Colon (tissue), 2 donors: ENCODE measurements around the gene AGAP1.
"Not testable (repeated sequence)": the region's sequence is repeated elsewhere in the genome, so short reads cannot be mapped to it uniquely, and the experiment has no call there.

Source experiments
- FAIRE-seq: peaks from 2 replicates; lab custom pipeline; 2012; peaks lifted over from hg19 to GRCh38; lab: Jason Lieb, UNC
- donor health status: control.
- donor health status: control.

The AGAP1 gene

DNA sequence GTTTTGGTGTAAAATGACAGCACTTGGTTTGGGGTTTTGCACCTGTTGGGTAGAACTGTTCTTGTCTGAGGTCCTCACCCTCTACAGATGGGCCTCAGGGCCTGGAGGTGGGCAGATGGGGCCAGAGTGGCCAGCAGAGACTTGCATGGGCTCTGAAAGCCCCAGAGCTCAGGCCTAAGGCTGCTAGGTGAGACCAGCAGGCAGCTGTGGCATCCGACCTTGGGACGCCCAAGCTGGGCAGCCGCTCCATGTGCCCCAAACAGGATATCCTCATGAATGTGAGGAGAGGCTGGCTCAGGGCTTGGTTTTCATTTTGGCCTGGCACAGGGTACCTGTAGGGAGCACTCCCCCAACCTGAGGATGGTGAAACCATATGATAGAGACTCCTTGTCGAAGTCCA lies 636.1 kb downstream of the AGAP1 start:
- FAIRE-seq = no peak

DNA sequence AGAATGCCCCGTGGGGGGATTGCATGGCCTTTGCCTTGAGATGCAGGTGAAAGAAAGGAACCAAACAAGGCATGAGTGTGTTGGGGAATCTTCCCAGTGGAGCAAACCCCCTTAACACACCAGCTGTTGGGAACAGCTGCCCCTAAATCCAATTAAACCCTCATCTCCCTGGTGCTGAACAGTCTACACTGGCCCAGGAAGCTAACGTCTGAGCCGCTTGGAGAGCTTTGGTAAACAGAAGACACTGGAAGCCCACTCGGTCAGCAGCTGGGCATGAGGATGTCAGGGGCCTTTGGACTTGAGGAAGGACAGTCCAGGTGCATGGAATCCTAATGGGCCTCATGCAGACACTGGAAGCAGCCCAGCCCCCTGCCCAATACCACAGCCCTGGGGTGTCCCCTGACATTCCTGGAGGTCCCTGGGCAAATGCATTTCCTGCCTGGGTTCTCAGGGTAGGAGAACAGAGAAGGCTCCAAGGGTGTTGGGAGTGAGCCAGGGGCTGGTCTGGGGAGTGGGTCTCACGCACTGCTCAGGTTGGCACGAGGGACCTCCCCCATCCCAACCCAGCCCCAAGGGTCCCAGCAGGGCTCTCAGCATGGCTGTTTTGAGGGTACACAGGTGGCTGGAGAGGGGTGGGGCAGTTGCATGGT lies 636.6 kb downstream of the AGAP1 start:
- FAIRE-seq = no peak

DNA sequence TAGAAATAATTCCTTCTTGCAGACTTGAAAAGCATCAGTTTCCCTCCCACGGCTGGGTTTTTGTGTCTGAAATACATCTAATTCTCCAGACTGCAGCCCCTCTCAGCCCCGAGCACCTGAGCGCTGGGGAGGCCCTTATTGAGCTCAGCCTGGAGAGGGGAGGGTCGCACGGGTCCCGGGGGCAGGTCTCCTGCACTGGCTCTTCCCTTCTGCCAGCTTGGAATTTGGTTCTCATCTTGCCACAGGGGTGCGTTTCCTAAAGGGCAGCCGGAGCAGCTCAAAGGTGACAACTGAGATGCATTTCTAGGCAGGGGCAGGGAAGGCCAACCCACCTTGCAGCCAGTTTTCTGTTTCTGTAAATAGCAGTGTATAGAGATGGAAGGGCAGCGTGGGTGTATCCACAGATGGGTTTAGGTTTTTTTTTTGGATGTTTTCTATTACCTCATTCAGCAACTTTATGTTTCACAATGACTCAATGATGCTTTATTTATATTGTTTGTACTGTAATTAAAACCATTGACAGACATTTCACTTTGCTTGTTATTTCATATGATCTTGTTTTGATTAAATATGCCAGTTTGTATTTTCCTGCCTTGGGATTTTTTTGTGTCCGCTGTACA lies 637.3 kb downstream of the AGAP1 start:
- no peak for FAIRE-seq

DNA sequence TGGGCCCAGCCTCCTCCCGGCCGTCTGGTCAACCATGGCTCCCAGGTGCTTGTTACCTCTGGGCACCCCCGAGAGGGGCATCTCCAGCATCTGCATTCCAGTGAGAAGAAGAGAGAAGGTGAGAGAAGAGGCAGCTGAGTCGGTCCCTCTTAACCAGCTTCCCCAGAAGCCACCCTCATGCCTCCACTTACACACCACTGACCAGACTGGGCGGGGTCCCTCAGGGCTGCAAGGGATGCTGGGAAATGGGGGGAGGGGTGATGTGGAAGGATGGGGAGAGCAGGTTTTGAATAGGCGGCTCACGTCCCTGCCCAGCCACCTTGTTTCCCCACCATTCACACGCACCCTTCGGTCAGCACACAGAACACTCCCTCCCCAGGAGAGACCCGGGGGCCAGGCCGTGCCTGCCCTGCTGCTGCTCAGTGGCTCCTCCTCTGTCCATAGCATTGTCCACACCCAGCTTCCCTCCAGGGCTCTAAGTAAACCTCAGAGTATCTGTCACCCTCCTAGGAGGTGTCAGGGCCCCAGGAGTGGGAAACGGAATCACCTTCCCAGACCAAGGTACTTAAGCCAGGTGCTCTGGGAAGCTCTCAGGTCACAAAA lies 639.7 kb downstream of the AGAP1 start:
- no peak for FAIRE-seq

DNA sequence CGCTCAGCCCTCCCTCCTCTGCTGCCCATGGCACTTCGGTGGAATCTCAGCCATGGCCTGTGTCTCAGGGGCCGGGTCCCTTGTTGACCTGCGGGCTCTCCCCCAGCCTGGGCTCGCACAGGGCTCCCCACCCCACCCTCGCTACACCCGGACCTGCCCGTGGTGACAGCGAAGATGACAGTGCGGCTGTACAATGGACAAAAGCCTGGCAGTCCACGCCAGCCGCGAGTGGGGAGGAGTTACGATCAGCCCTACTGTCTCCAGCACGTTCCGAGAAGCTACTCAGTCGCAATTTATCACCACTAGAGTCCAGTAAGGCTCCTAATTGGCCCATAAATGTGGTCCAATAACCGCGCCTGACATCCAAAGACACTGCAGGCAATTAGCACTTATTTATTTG lies 642.7 kb downstream of the AGAP1 start:
- no peak for FAIRE-seq

DNA sequence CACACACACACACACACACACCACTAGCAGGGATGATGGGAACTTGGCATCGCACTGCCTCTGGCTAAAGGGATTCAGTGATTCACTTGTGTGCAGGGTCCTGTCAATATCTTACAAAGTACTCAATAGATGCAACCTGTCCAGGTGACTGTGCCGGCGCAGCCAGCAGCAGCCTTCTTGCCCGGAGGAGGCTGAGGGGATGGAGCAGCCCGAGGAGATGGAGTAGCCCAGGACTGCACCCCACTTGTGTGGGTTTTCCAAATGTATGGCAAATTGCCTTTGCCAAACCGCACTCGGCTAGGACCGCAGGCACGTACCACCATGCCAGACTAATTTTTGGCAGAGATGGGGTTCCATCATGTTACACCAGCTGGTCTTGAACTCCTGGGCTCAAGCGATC lies 643.2 kb downstream of the AGAP1 start:
- FAIRE-seq = no peak

DNA sequence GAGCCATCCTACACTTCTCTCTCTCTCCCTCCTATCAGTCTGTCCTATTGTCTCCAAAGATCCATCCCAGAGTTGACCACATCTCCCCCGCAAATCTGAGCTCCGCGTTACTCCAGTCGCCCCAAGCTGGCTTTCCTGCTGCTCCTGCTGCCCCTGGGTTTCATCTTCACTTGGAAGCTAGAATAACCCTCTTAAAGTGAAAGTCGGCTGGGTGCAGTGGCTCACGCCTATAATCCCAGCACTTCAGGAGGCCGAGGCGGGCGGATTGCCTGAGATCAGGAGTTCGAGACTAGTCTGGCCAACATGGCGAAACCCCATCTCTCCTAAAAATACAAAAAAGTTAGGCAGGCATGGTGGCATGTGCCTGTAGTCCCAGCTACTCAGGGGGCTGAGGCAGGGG lies 647.8 kb downstream of the AGAP1 start:
- not testable (repeated sequence) for FAIRE-seq

DNA sequence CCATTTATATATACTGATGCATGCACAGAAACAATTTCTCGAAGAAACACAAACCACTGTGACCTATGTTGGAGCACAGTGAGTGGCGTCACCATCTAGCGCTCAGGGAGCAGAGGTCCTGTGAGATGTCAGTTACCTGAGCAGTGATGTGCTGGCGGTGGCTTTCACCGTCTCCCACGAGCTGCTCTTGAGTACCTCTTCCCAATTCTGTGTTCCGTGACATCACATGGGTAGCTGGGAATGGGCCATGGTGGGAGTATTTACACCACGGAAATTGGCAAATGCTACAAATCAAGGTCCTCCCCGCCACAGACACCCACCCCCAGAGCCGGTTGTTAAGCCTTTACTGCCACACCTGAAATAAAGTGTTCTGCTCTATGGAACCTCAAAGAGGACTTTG lies 650.0 kb downstream of the AGAP1 start:
- FAIRE-seq = no peak

DNA sequence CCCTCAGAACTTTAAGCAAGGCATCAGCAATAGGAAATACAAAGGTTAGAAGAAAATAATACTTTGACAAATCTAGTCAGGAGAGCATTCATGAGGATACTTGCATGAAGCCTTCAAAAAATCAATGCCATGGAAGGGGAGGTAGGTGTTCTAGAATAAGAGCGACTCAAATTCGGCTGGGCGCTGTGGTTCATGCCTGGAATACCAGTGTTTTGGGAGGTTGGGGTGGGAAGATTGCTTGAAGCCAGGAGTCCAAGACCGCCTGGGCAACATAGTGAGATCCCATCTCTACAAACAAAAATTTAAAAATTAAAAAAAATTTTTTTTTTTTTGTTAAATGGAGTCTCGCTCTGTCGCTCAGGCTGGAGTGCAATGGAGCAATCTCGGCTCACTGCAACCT lies 652.6 kb downstream of the AGAP1 start:
- no peak for FAIRE-seq

DNA sequence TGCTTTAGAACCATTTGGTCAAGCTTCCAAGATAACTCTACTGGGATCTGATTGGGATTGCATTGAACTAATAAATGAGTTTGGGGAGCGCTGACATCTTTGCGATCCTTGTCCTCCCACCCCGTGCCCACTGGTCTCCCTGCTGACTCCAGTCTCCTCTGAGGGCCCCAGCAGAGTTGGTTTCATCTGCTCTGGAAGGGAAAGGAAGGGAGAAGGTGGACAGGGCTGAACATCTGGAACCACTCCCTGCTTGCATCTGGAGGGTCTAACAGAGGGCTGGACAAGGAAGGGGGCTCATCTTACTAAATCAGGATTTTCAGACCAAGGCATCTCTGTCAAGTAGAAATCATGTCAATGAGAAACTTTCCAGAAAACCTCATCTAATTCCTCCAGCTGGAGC lies 661.6 kb downstream of the AGAP1 start:
- FAIRE-seq = no peak

DNA sequence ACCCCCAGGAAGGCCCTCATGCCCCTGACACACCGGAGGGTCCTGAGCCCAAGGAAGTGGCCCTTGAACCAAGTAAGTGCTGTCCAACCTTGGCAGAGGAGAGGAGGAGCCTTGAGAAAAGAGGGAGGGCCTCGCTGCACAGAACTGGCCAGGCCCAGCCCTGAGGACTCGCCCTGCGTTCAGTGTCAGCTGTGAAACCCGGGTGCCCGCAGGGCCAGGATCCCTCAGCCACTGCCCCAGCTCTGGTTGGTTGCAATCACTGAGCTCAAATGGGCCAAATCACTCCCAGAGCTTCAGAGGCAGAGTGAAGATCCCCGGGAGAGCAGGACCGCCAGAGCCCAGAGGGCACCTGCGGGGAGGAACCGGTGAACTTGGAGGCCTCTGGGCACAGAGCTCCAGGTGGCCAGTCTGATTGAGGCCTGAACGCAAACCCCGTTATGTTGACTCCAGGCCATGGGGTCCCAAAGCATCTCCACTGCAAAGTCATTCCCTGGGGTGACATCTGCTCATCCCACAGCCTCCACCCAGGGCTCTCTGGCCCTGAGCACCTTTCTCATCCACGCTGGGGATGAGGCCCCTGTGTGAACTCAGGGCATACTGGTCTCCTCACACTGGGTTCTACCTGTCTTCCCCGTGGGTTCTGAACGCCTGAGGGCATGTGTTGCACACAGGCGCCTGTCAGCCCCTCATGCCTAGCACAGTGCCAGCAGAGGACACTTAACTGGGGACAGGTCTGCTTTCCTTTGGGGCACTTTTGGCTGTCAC lies 662.4 kb downstream of the AGAP1 start:
- FAIRE-seq = no peak

DNA sequence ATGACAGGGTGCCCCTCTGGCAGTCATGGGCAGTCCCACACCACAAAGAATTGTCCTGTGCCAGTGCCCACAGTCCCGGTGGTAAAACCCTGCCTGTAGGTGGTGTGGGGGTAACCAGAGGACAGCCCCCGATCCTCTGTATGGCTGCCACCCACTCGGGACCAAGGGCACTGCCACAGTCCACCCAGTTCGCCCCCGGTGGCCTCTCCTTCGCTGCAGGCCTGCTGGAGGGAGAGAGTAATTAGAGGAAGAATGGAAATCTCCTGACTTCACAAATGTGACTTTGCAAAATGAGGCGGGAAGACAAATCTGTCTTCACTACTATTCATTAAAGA lies 663.0 kb downstream of the AGAP1 start:
- no peak for FAIRE-seq

DNA sequence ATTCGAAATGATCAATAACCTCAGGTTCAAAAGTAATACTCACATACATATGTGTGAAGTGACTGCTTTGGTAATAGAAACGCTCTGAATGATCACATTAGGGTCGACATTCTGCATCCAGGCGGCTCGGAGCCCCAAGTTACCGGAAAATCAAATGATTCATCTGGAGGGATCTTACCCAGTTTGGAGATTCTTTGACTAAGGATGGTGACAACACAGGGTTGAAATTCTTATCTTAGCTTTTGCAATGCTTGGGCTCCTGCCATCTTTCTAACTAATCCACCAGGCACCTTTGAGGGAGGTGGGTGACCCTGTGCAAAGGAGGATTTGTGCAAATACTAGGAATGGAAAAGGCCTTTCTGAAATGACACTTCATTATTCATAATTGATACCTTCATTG lies 663.5 kb downstream of the AGAP1 start:
- no peak for FAIRE-seq

DNA sequence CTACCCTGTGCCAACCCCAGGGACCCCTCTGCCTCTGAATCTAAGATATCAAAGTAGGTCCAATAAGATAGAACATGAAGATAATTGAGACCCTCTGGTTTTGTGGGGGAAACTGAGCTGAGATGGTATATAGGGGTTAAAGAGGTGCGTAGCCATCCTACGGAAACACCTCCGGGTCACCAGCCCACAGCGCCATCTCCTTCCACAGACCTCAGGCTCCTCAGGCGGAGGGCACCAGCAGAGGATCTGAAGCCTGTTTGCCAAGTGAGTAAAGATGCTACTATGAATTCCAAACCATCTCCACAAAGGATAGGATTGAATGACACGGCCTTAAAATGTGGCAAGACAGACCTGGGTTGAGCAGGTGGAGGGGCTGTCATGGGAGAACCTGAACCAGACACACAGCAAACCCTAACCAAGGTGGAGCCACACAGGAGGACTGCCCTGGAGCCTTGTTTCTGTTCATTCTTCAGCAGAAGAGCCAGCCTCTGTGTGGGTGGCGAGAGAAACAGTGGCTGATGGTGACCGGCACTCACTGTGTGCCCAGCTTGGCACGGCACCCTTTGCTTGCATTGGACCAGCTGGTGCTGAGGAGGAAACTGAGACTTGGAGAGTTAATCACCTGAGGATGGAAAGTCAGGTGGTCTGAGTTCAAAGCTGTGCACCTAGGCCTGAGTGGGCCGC lies 664.1 kb downstream of the AGAP1 start:
- no peak for FAIRE-seq

DNA sequence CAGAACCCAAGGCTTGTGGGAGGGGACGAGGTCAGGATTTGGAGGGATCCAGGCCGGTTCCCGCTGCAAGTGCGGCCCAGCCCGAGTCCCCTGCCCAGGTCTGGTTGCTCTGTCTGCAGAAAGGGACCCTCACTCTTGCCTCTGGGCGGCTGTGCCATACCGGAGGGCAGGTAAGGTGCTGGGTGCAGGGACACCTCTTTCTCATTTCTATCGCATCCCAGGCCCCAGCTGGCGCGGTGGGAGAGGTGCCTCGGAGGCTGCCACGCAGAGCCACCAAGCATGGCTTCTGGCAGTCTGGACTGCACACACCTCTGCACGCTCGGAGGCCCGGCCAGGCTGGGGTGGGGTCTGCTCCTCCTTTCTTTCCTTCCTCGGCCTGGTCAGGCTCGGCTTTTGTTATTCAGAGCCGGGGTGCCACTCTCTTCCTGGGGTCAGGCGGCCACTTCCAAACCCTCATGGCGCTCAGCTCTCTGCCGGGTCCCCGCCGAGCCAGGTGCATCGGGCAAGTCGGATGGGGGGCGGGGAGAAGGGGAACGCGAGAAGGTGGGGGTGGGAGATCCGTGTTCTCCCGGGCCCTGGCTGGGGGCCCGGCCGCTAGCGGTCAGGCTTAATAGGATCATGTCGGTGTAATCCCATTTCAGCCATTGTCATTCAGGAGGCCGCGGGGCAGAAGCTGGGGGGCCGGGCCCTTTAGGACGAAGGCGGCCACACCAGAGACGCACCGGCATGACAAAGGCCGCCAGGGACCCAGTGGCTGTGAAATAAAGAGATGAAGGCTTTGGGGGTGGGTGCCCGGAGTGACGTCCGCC lies 665.3 kb downstream of the AGAP1 start:
- FAIRE-seq = no peak

DNA sequence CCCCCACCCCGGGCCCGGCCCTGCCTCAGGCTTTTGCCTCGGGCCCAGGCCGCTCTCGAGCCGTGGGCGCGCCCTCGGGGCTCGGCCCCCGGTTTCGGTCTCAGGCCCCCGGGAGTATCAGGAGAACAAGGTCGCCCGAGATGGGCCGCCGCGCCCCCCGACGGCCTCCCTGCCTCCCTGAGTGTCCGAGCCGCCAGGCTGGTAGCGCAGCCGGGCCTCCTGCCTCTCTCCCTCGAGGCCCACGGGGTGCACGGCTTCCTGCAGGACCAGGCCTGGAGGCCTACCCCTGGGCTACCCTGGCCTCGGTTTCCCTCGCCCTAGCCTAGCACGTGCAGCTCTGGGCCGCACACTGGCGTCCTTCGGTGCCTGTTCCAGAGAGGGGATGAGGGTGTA lies 665.9 kb downstream of the AGAP1 start:
- FAIRE-seq = no peak

DNA sequence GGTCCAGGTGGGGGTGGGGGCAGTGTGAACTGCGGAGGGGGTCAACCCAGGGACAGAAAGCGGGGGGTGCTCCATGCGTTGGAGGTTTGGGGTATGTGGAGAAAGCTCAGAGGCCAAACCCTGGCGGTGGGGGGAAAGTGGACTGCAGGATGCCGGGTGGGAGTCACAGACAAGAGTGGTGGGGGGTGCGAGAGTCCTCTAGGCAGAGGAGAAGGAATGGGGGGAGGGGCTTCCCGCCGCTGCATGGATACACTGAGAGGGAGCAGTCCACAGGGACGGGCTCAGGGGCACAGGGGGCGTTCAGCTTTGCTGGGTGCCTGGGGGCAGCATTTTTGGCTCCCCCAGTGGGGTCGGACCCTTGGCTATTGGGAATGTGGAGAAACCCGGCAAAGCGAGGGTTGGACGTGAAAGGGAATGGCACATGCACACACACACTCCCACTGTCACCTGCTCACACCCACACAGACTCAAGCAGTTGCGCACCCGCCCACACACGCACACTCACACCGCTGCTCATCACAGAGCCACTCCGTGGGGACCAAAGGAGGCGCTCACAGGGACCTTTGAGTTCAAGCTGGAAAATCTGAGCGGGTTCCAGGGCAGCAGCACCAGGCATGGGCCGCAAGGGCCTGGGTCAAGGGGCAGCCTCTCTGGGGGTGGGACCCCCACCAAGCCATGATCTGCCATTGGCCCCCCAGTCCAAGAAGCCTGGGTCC lies 666.7 kb downstream of the AGAP1 start:
- no peak for FAIRE-seq

DNA sequence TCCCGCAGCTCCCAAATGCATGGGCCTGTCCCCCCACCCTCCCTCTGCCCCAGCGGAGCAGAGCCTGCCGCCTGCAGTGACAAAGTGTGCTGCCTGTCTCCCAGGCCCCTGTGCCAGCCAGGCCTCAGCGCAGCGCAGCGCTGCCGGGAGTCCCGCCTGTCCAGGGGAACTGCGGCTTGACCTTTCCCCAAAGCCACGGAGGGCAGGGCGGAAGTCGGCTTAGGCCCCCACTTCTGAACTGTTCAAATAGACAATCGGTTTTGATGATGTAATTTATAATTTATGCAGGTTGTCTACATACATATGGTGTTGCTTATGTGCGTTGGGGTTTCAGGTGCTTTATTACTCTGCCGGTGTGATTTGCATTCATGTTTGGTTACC lies 667.2 kb downstream of the AGAP1 start:
- FAIRE-seq = no peak

DNA sequence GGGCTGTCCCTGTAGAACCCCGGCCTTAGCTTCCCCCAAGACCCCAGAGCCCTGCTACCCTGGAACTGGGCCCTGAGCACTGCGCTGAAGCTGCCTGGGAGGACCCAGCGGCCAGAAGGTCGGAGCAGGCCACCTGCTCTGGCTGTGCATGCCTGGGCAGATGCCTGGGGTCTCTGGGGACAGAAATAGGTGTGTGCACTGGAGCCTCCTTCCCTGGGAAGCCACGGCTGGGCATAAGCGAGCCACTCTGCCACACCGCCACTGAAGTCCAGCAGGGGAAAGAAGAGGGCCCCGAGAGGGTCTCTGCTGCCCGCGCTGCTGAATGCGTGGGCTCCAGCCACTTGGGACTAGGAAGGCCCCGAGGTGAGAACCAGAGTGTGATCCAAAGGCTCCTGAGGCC lies 667.7 kb downstream of the AGAP1 start:
- no peak for FAIRE-seq

DNA sequence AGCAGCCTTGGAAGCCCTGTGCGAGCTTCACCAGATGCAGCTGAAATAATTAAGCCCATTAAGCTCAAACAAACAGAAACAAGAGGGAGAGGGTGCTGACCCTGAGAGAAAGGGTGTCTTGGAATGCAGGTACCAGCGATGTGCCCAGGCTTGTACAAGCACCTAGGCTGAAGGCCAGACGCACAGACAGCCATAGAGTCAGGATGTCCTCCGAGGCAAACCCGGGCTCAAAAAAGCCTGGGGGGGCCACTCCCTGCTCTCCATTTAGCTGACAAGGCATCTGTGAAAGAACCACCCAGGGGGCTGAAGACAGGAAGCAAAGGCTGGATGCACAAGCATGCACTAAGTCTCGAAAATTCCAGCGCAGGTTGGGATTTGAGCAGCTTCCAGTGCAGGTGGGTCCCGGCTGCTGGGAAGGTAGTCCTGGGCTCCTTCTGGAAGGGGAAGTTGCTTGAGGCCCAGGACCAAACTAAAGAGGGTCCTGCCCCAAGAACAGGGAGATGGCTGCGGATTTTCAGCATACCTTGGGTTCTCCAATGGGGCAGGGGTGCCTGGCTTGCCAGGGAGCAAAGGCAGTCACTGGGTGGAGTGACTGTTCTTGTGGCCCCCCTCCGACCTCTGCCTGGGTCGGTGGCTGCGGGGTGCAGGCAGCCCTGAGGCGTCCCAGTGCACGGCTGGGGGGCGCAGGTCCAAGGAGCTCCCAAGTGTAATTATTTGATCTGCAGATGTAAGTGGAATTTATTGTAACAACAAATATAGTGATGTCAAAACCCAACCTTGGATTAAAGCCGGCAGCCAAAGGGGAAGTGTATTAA lies 668.4 kb downstream of the AGAP1 start:
- no peak for FAIRE-seq
